Measurements from ENCODE around the gene HFM1. TPM values are rescaled to one million over a fixed set of nuclear protein-coding genes. Genes with fewer than 3 reads are reported as not detected.

Gene HFM1

GRCh38 chr1:91226741-91227140 lies 177.9 kb downstream of the HFM1 start:
- Histone ChIP-seq H3K4me3 (ENCODE audit: low read length) (no peak overlapping the region), H3K79me2 (ENCODE audit: control insufficient read depth, insufficient read depth, low read length) (no peaks in the 10 kb centered on the region), H3K4ac (ENCODE audit: low read depth, low read length) (no peak overlapping the region), H3K27ac (ENCODE audit: low read depth, low read length) (no peak overlapping the region), H2AK5ac (ENCODE audit: low read length) (no peak overlapping the region), H3K27me3 (ENCODE audit: insufficient read depth, low read length, poor library complexity) (no peaks in the 10 kb centered on the region), H2BK15ac (replicated peaks; ENCODE audit: low read depth) (no peak overlapping the region), H3K18ac (ENCODE audit: low read length) (no peak overlapping the region), H4K8ac (ENCODE audit: low read depth, low read length) (no peak overlapping the region), H2BK5ac (ENCODE audit: low read length) (no peak overlapping the region), H4K5ac (ENCODE audit: low read length) (no peak overlapping the region), H3K4me1 (ENCODE audit: control insufficient read depth, low read depth, low read length) (no peaks in the 10 kb centered on the region), H3K56ac (ENCODE audit: low read length) (no peak overlapping the region), H3K36me3 (ENCODE audit: control insufficient read depth, insufficient read depth, low read length) (no peaks in the 10 kb centered on the region), H3K79me1 (ENCODE audit: low read length) (no peaks in the 10 kb centered on the region), H2BK120ac (ENCODE audit: low read depth, low read length) (no peak overlapping the region), H3K9ac (ENCODE audit: low read length) (no peak overlapping the region), H3K23ac (ENCODE audit: low read length) (no peak overlapping the region), H3K4me2 (ENCODE audit: low read length) (no peak overlapping the region)
- no peak for DNase-seq
- WGBS (ENCODE audit: extremely low coverage, insufficient coverage, low lambda C conversion rate): no CpG with 5 or more reads among the region's 7 CpGs

- WGBS (ENCODE audit: extremely low coverage, insufficient coverage, low lambda C conversion rate): no CpG with 5 or more reads among the region's 4 CpGs
- no peak overlapping the region for H2AK5ac ChIP-seq (ENCODE audit: low read length)
- no peaks in the 10 kb centered on the region for H3K36me3 ChIP-seq (ENCODE audit: control insufficient read depth, insufficient read depth, low read length)
Observed at GRCh38 chr1:91224878-91225277, 179.8 kb downstream of the HFM1 start.

GRCh38 chr1:91221017-91221416 lies 183.6 kb downstream of the HFM1 start:
- Histone ChIP-seq H3K27ac (ENCODE audit: low read depth, low read length) (no peak overlapping the region), H3K56ac (ENCODE audit: low read length) (no peak overlapping the region), H3K23ac (ENCODE audit: low read length) (no peak overlapping the region), H3K36me3 (ENCODE audit: control insufficient read depth, insufficient read depth, low read length) (no peaks in the 10 kb centered on the region), H2BK120ac (ENCODE audit: low read depth, low read length) (no peak overlapping the region), H3K4me1 (ENCODE audit: control insufficient read depth, low read depth, low read length) (no peaks in the 10 kb centered on the region), H2BK15ac (replicated peaks; ENCODE audit: low read depth) (no peak overlapping the region), H3K4ac (ENCODE audit: low read depth, low read length) (no peak overlapping the region), H3K4me2 (ENCODE audit: low read length) (no peak overlapping the region), H3K27me3 (ENCODE audit: insufficient read depth, low read length, poor library complexity) (no peaks in the 10 kb centered on the region), H2BK5ac (ENCODE audit: low read length) (no peak overlapping the region), H3K18ac (ENCODE audit: low read length) (no peak overlapping the region), H4K8ac (ENCODE audit: low read depth, low read length) (no peak overlapping the region), H3K79me1 (ENCODE audit: low read length) (no peaks in the 10 kb centered on the region), H2AK5ac (ENCODE audit: low read length) (no peak overlapping the region), H3K9ac (ENCODE audit: low read length) (no peak overlapping the region), H3K4me3 (ENCODE audit: low read length) (no peak overlapping the region), H4K5ac (ENCODE audit: low read length) (no peak overlapping the region), H3K79me2 (ENCODE audit: control insufficient read depth, insufficient read depth, low read length) (no peaks in the 10 kb centered on the region)
- DNase-seq: peak; percentile 49
- WGBS (ENCODE audit: extremely low coverage, insufficient coverage, low lambda C conversion rate): no CpG with 5 or more reads among the region's 4 CpGs

More at GRCh38 chr1:91224878-91225277, 179.8 kb downstream of the HFM1 start:
- H4K5ac ChIP-seq (ENCODE audit: low read length): no peak overlapping the region
- no peak overlapping the region for H3K4me3 ChIP-seq (ENCODE audit: low read length)
- H3K4ac ChIP-seq (ENCODE audit: low read depth, low read length): no peak overlapping the region
- no peak overlapping the region for H2BK5ac ChIP-seq (ENCODE audit: low read length)
- no peaks in the 10 kb centered on the region for H3K4me1 ChIP-seq (ENCODE audit: control insufficient read depth, low read depth, low read length)
- H3K9ac ChIP-seq (ENCODE audit: low read length): no peak overlapping the region
- no peaks in the 10 kb centered on the region for H3K27me3 ChIP-seq (ENCODE audit: insufficient read depth, low read length, poor library complexity)
- H2BK15ac ChIP-seq (replicated peaks; ENCODE audit: low read depth): no peak overlapping the region
- no peak overlapping the region for H2BK120ac ChIP-seq (ENCODE audit: low read depth, low read length)
- no peak overlapping the region for H3K27ac ChIP-seq (ENCODE audit: low read depth, low read length)
- DNase-seq: no peak
- no peak overlapping the region for H3K23ac ChIP-seq (ENCODE audit: low read length)
- H3K56ac ChIP-seq (ENCODE audit: low read length): no peak overlapping the region
- no peaks in the 10 kb centered on the region for H3K79me1 ChIP-seq (ENCODE audit: low read length)
- H4K8ac ChIP-seq (ENCODE audit: low read depth, low read length): no peak overlapping the region
- H3K79me2 ChIP-seq (ENCODE audit: control insufficient read depth, insufficient read depth, low read length): no peaks in the 10 kb centered on the region
- H3K4me2 ChIP-seq (ENCODE audit: low read length): no peak overlapping the region
- no peak overlapping the region for H3K18ac ChIP-seq (ENCODE audit: low read length)

GRCh38 chr1:91217911-91218310 lies 186.7 kb downstream of the HFM1 start:
- Histone ChIP-seq H3K9ac (ENCODE audit: low read length) (no peak overlapping the region), H3K27ac (ENCODE audit: low read depth, low read length) (no peak overlapping the region), H3K23ac (ENCODE audit: low read length) (no peak overlapping the region), H3K36me3 (ENCODE audit: control insufficient read depth, insufficient read depth, low read length) (no peaks in the 10 kb centered on the region), H4K5ac (ENCODE audit: low read length) (no peak overlapping the region), H3K18ac (ENCODE audit: low read length) (no peak overlapping the region), H2BK120ac (ENCODE audit: low read depth, low read length) (no peak overlapping the region), H3K4me1 (ENCODE audit: control insufficient read depth, low read depth, low read length) (no peaks in the 10 kb centered on the region), H3K4me3 (ENCODE audit: low read length) (no peak overlapping the region), H2BK5ac (ENCODE audit: low read length) (no peak overlapping the region), H2AK5ac (ENCODE audit: low read length) (no peak overlapping the region), H3K79me1 (ENCODE audit: low read length) (no peaks in the 10 kb centered on the region), H3K56ac (ENCODE audit: low read length) (no peak overlapping the region), H3K27me3 (ENCODE audit: insufficient read depth, low read length, poor library complexity) (no peaks in the 10 kb centered on the region), H3K4ac (ENCODE audit: low read depth, low read length) (no peak overlapping the region), H2BK15ac (replicated peaks; ENCODE audit: low read depth) (no peak overlapping the region), H3K79me2 (ENCODE audit: control insufficient read depth, insufficient read depth, low read length) (no peaks in the 10 kb centered on the region), H3K4me2 (ENCODE audit: low read length) (no peak overlapping the region), H4K8ac (ENCODE audit: low read depth, low read length) (no peak overlapping the region)
- no CpG with 5 or more reads among the region's 8 CpGs for WGBS (ENCODE audit: extremely low coverage, insufficient coverage, low lambda C conversion rate)
- DNase-seq: no peak

Small RNAs within 50 kb of the gene (small RNA-seq; reads per million reads assigned to genes)
- not detected for gene RF00019 (ENCODE audit: insufficient read depth)

Measured in mesendoderm (in vitro differentiated cells).